HG03159 (cell line): ENCODE data around the gene TNF.
"Not testable (repeated sequence)": the region's sequence is repeated elsewhere in the genome, so short reads cannot be mapped to it uniquely, and the experiment has no call there.

ENCODE experiments used
- ATAC-seq: cut with Tn5 transposase; IDR thresholded peaks from one replicate; pipeline ENCODE4 v1.9.1; 2021; ENCODE audit warnings: mild to moderate bottlenecking, moderate library complexity; ENCODE audit not compliant: unreplicated experiment

TNF gene

DNA sequence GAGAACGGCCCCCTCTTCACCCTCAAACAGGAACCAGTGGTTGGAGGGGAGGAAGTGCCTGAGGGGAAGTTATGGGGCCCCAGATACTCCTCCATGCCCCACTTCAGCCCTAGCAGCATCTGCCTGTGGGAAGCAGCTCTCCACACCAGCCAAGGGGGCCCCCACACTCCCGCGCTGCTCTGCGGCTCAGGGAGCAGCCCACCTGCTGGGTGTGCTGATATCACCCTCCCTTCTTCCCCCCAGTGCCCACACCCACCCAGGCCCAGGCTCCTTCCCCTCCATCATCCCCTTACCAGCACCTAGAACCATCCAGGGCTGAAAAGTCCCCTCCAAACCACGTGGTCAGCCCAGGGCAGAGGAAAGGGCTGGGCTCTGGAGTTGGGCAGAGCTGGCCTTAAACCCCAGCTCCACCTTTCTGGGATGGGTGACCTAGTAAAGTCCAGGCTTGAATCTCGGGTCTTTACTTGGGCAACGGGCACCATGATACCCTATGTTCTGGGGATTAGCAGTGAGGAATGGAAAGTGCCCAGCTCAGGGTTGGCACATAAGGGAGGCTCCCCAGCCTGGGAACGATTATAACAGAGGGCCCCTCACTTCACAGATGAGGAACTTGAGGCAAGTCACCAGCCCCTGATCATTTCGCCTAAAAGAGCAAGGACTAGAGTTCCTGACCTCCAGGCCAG is 11.4 kb downstream of the TNF start:
- no peak for ATAC-seq

DNA sequence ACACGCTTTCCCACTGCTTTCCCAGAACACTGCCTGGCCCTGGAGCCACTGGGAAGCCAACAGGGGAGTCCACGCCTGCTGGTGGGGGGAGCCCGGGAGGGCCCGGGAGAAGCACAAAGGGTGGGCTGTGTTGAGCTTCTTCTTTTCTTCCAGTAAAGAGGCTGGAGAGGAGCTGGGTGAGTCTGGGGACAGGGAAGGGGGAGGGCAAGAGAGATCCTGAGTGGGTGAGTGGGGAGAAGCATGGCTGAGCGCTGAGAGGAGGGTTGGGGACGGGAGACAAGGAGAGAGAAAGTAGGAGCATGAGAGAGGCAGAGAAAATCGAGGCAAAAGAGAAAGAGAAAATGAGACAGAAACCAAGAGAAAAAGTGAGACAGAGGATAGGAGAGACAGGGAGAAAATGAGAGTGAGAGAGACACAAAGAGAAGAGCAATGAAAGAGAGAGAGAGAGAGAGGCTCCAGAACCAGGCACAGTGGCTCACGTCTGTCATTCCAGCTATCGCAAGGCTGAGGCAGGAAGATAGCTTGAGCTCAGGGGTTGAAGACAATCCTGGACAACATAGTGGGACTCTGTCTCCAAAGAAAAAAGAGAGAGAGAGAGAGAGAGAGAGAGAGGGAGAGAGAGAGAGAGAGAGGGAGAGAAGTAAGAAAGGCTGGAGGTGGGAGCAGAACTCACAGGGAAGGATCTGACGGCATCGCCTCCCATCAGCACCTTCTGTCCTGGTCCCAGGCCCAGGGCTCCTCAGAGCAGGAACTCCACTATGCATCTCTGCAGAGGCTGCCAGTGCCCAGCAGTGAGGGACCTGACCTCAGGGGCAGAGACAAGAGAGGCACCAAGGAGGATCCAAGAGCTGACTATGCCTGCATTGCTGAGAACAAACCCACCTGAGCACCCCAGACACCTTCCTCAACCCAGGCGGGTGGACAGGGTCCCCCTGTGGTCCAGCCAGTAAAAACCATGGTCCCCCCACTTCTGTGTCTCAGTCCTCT is 12.7 kb downstream of the TNF start:
- no peak for ATAC-seq

DNA sequence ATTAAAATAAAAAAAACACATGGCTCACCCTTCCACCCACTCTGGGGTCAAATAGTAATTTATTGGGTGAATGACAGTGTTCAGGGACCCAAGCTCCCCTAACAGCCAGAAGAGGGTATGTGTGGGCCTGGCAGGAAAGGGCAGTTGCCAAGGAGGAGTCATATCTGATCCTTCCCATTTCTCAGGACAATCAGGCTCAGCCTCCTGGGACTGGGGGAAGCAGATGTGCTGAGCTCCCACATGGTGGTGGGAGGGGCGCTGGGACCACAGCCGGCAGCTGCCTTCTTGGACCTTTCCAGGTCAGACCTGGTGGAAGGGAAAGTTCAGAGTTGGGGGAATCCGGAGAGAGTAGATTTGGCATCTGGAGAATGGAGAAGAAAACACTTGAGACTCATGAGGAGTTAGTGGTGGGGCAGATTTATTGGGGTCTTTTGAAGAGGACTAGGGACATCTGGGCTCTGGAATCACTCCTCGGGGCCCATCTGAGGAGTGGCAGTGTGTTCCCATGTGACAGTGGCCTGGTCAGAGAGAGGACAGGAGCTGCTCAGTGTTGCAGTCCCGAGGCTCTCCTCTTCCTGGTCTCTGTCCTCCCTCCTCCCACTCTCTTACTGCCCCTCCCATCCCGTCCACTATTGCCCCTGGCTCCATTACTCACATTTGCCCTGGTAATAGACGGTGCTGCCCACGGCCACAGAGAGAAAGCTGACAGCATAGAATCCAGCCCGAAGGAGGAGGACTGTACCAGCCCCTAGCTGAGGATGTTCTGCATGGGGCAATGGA is 13.7 kb downstream of the TNF start:
- ATAC-seq = no peak

DNA sequence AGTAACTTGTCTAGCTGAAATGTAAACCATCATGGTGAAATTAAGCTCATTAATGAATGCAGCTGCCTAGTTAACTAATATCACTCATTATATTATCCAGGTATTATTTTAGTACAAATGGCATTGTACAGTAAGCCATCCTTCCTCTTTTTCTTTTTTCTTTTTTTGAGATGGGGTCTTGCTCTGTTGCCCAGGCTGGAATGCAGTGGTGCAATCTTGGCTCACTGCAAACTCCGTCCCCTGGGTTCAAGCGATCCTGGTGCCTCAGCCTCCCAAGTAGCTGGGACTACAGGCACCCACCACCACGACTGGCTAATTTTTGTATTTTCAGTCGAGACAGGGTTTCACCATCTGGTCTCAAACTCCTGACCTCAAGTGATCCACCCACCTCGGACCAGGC is 15.3 kb downstream of the TNF start:
- not testable (repeated sequence) for ATAC-seq

DNA sequence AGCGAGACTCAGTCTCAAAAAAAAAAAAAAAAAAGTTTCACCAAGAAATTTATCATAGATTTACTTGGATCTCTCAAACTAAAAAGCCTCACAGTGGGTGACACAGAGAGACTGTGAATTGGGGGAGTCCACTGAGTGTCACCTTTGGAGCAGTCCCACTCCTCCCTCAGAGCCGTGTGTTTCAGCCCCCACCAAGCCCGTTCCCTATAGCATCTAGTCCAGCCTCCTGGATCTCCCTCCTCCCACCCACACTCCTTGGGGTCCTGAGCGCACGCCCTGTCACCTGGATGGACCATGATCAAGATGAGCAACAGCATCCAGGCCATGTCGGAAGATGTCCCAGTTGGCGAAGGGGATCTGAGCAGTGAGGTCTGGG is 17.0 kb downstream of the TNF start:
- no peak for ATAC-seq

DNA sequence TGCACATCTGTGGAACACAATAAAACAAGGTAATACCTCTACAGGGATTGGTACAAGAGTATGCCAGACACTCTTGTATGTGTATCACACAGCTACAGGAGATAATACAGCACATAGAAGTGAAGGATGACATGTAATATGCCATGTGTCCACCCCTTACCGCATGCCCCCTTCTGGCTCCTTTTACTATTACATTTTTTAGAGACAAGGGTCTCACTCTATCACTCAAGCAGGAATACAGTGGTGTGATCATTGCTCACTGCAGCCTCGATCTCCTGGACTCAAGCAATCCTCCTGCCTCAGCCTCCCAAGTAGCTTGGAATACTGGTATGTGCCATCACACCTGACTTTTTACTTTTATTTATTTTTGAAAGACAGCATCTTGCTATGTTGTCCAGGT is 21.6 kb downstream of the TNF start:
- no peak for ATAC-seq

DNA sequence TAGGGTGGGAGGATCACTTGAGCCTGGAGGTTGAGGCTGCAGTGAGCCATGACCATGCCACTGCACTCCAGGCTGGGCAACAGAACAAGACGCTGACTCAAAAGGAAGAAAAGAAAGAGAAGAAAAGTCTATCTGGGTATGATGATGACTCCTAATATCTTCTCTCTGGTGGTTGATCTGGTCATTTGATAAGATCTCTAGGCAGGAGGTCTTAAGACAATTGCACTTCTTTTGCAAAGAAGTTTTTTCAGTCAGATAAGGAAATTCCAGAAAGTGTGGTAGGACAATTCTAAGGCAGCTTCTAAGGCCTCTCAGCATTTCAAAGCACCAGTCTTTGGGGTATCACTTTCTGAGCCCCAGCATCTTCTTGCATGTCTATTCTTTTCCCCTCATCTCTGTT is 32.0 kb downstream of the TNF start:
- no peak for ATAC-seq

DNA sequence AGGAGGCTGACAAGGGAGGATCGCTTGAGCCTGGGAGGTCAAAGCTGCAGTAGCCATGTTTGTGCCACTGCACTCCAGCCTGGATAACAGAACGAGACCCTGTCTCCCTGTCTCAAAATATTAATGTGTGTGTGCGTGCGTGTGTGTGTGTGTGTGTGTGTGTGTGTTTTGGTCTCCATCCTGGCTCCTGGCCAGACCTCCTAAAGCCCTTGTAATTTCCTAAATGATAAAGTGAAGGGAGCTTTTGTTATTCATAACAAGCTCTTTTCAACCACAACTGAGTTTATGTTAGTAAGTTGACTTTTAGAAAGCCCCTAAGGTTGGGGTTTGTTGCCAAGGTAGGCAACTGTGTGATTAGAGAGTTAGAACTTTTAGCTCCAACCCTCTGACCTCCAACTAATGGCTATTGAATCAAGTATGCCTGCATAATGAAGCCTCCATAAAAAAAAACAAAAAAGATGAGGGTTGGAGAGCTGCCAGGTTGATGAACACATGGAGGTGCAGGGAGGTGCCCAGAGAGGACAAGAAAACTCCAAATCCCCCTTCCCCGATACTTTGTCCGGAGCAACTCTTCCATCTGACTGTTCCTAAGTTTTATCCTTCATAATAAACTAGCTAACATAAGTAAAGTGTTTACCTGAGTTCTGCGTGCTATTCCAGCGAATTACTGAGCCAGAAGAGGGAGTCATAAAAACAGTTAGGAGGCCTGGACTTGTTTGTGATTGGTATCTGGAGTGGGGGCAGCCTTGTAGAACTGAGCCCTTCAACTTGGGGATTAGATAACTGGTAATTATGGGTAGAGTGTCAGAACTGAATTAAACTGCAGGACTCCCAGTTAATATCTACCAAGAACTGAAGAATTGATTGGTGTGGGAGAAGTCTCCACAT is 34.4 kb downstream of the TNF start:
- no peak for ATAC-seq

DNA sequence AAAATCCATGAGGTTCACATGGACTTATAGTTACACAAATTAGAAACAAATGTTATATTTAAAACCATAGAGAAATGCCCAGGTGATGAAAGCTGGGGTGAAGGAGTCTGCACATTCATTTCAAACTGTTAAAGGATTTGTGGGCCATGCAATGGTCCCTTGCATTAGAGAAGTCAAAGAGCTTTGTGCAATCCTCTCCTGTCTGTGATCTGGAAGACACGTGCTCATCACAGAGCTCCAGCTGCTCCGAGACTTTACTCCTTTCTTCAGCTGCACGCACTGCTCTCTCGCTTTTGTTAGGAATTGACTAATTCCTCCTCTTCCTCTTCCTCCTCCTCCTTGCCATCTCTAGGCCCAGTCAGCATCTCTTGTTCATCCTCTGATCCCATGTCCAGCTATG is 35.6 kb downstream of the TNF start:
- no peak for ATAC-seq

DNA sequence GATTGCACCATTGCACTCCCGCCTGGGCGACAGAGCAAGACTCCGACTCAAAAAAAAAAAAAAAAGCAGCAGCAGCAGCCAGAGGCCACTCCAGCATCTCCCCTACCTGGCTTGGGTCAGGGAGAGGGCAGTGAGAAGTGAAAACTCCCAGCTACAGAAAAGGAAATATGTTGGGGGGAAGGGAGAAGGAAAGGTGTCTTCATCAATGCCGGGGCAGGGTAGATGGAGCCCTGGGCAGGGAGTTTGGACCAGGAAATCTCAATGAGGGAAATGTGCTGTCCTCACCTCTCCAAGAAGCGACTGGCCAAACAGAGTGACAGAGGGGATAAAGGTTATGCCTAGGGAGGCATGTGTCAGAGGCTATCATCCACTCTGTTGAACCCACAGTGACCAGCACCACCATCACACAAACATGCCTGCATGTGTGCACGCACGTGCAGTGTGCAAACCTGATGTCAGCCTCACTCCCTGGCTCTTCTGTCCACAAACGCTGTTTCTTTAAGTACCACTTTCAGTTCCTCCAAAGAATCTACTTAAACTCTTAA is 38.8 kb downstream of the TNF start:
- no peak for ATAC-seq

DNA sequence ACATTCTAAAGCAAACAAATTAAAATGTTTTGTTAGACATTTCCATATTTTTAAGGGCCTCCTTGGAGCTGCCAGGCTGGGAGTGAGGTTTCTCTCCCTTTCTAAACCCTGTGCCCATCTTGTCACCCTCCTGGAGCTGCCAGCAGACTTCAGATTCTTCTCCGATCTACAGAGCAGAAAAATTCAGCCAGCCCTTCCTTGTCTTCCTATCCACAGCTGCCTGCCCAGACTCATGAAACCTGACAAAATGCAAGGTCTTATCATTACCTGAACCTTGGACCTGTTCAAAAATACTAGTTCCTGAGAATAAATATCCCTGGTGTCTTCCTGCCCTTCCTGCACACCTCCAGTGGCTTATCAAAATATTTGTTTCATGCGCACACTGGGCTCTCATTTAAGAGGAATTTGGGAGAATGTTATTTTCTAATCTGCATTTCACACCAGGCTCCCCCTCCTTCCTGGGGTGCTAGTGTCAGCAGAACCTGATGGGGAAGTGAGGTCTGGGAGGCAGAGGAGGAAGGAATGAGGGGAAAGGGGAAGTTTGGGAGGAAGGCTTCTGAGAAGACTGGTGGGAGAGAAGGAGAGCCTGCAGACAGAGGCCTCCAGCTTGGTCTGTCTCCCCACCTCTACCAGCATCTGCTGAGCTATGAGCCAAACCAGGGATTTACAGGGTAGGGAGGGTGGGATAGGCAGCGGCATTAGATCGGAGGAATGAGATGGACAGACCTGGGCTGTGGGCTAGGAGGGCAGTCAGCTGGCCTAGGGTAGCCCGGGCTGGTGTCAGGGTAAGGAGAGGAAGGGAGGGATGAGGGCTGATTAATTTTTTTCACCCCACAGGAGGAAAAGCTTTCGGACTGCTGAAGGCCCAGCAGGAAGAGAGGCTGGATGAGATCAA is 39.6 kb downstream of the TNF start, which contains the start of gene AIF1:
Gene AIF1 (plus strand): TSS at position 551 of the 895 bp plus-strand sequence. CDS start 96 bp downstream, at position 647.
- no peak for ATAC-seq

DNA sequence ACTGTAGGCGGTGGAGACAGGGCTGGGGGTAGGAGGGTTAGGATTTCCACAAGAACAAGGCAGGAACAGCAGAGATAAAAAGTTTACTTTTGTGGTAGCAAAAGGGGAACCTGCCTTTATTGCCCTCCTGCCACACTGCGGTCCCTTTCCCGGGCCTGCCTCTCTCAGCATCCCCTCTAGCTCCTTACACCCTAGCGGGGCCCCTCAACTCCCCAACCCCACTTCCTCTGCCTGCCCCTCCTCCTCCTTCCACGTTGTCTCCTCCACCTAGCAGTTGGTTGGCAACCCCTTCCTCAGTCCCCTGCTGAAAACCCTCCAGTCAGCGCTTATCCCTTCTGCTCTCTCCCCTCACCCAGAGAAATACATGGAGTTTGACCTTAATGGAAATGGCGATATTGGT is 40.4 kb downstream of the TNF start:
- no peak for ATAC-seq

DNA sequence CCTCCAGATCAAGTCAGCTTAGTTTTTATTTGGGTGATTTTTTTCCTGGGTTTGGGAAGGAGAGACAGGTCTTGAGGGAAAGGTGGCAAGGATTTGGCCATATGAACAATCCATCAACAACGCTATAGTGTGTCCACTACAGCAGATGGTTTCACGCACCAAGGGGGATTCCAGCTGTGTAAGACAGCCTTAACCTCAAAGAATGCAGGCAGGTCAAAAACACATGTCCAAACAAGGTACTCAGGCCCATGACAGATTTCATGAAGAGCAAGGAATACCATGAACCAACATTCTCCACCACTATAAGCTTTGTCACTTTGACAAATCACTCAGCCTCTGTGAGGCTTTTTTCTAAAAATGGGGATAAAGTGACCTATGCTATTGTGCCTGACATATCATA is 41.6 kb downstream of the TNF start:
- ATAC-seq = no peak

DNA sequence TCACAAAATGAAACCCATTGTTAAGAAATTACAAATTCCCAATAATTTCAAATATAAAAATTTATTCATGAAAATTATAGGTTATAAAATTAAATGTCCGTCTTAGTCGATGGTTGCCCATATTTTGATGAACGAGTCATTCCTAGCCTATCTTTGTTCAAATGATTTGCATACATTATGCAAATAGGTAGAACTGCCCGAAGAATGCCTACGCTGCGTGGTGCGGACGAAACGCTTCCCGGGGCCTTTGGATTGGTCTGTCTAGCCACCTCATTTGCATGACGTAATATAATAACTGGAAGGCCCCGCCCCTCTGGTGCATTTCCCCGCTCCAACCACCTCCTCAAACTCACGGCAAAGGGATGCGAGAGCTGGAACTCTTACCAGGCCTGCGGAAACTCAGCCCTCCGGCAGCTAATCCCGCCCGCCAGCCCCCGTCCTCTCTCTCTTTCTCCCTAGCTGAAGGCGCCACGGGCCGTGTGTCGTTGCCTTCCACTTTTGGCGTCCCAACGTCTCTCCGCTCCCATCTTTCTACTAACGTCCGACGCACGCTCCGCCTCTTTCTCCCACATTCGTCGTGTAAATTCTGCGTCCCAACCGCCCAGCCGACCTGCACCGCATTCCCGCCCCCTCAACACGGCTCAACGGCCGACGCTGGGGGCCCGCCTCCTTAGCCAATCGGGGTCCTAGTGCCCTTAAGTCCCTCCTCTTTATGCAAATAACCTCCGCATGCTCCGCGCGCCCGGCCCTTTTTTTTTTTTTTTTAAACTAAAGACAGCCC is 44.6 kb downstream of the TNF start:
- ATAC-seq = peak; percentile 78

DNA sequence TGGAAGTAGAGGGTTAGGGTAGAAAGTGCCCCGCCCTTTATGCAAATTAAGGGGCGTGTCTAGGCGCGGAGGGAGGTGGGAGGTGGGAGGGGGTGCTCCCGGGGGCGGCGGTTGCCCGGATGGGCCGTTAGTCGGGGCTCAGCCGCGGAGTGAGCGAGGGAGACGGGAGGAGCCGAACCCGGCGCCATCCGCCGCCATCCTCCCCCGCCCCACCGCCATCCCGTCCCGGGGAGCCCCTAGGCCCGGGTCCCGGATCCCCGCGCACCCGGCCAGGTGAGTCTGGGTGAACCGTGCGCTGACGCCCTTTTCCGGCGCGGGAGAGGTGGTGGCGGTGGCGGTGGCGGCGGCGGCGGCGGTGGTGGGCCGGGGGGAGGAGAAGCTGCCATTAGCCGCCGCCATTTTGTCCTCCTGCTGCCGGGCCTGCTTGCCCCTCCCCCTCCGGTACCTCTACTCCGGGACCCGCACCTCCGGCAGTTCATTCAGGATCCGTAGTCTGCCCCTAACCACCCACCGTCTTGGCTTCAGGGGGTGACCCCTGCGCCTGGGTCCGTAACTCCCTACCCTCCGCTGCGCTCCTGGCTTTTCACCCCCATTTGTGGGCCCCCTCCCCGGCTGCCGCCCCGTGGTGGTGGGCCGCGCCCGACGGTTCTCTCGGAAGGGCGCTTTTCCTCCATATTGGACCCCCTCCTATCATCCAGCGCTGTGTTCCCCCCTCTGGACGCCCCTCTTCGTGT is 45.4 kb downstream of the TNF start, which contains the start of gene PRRC2A:
Gene PRRC2A (plus strand): TSS at position 130 of the 734 bp plus-strand sequence. CDS start 2,075 bp downstream, outside the sequence.
- peak; percentile 48 for ATAC-seq

DNA sequence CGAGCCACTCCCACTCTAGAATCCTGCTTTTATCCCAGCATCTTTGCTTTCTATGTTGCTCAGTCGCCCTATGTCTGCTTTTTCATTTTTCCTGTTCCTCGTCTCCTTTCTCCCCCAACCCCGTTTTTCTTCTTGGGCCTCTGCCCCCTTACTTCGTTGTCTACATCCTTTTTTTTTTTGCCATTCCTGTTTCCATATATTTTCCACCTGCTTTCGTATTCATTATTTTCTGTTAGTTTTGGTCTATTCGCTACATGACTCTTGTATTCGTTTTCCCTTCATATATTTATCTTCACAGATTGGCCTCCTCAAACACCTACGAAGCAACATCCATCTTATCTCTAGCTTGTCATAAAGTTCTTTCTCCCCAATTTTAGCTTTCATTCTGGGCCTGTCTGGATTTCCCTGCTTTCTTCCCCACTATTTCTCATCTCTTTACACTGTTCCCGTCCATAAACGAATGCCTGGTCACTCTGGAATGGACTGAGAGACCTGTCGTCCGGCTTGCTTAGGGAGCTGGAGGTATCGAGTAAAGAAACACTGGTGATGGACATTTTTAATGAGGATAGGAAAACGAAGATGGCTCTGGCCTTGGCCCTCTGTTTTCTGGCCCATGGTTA is 46.1 kb downstream of the TNF start:
- no peak for ATAC-seq

DNA sequence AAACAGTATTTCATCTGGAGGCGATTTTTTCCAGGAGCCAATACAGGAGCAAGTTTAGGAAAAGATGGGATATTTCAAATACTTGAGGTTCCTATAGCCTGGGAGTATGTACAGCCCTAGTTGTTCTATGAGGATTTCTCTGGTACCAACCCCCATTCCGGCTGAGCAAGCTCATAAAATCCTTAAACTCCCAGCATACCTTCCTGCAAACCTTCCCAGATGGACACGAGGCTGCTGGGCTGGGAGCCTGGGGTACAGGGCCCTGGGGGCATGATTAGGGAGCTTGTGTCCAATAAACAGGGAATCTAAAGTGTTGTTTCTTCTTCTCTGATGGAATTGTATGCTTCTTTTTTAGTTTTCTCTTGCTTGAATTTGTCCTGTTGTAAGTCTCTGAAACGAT is 46.6 kb downstream of the TNF start:
- ATAC-seq = no peak
